NCI-H345 treated with DMSO at 0.1 percent for 48 hours (cell line): Measurements from ENCODE around the gene WDR90.

Experiments used
- DNase-seq: peaks from one replicate; lab custom pipeline; 2025; ENCODE audit not compliant: unreplicated experiment; lab: John Stamatoyannopoulos, UW

WDR90 gene

GRCh38 chr16:674214-674881 lies 25.2 kb downstream of the WDR90 start:
- DNase-seq: no peak

DNA sequence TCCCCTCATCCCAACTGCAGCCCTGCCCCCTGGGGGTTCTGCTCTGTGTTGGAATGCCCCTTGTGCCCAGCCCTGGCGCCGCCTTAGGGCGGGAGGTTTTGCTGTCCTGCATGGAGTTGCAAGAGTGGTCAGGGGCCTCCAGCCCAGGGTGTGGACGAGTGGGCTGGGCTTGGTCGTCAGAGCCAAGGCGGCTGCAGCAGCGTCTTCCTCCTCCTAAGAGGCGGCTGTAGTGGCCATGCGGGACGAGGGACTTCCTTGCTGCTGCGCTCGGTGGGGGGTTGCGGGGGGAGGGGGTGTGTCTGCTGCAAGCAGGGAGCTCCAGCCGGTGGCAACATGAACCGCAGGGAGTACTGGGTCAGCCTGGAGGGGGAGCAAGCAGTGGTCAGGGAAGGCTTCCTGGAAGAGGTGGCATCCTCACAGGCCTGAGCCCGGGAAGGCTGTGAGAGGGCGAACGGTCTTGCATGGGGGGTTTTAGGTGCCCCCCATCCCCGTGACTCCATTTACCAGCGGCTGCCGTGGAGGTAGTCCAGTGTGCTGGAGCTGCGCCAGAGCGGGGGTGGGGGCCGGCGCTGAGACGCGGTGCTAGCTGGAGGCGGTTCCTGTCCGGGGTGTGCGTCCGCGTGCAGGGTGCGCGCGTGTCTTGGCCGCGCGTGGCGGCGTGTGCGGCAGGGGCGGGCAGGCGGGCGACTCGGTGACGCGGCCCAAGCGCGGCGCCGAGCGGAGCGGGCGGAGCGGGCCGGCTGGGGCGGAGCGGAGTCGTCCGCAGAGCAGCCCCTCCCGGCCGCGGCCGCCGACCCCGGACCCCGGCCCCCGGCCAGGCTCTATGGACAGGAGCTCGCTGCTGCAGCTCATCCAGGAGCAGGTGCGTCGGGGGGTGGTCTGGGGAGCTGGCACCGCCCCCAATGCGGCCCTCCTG lies 26.1 kb downstream of the WDR90 start, which contains the start of gene RHBDL1:
Gene RHBDL1, plus strand, starts transcription at position 704 of the 916 bp plus-strand sequence. Its CDS starts 120 bp downstream, at position 824.
- DNase-seq: no peak

DNA sequence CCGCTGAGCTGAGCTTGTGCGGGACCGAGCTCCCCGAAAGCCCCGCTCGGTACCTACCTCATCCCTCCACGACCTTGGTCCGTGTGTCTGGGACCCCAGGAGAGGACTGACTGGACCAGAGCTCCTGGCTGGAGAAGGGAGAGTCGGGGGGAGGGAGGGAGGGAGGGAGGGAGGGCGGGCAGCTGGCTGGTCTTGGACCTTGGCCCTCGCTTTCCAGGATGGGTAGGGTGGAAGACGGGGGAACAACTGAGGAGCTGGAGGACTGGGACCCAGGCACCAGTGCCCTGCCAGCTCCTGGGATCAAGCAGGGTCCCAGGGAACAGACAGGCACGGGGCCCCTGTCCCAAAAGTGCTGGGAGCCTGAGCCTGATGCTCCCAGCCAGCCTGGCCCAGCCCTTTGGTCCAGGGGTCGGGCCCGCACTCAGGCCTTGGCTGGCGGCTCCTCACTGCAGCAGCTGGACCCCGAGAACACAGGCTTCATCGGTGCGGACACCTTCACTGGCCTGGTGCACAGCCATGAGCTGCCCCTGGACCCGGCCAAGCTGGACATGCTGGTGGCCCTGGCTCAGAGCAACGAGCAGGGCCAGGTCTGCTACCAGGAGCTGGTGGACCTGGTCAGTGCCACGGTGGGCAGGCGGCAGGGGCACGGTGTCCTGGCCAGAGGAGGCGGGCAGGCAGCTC lies 26.9 kb downstream of the WDR90 start:
- no peak for DNase-seq

- no peak for DNase-seq
Measured at GRCh38 chr16:676565-676902, 27.4 kb downstream of the WDR90 start.

DNA sequence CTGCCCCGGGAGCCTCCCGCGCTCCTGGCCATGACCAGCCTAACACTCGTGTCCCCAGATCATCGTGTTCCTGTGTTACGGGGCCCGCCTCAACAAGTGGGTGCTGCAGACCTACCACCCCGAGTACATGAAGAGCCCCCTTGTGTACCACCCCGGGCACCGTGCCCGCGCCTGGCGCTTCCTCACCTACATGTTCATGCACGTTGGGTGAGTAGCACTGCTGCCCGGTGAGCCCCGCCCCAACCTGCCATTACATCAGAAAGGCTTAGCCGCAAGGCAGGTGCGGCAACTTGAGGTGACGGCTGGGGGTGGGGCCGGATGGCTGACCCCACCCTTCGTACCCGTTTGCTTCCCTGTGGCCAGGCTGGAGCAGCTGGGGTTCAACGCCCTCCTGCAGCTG lies 27.7 kb downstream of the WDR90 start:
- peak; percentile 84 for DNase-seq

GRCh38 chr16:677316-678190 lies 28.4 kb downstream of the WDR90 start:
- DNase-seq: peak; percentile 61

DNA sequence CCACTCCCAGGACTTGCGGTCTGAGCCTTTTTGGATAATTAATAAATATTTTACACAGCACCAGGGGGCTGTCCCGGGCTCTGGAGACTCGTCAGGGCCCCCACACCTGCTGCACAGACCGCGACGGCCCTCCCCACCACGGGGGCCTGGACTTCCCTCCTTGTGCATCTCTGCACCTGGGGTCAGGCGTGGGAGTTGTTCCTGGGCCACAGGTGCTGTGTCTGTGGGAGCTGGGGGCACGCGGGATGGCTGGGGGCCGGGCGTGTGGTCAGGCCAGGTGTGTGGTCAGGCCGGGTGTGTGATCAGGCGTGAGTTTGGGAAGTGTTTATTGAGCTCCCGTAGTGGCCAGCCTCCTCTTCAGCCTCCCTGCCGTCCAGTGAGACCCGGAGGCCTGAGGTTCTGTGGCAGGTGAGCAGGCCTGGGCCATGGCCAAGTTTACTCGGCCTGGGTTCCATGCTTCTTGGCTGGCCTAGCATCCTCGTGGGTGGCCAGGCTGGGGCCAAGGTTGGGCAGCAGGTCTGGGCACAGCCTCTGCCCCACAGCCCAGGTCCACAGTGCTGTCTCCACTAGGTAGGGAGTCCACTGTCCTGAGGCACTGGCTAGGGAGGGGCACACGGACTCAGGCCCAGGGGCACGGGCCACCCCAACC lies 29.2 kb downstream of the WDR90 start:
- DNase-seq: no peak

- DNase-seq: peak; percentile 59
Measured at GRCh38 chr16:678858-679813, 30.0 kb downstream of the WDR90 start.

GRCh38 chr16:679814-680624 lies 30.9 kb downstream of the WDR90 start, which contains the start of gene STUB1:
Gene STUB1 (plus strand): TSS chr16:680410. CDS start chr16:680526, 116 bp downstream.
- peak; percentile 86 for DNase-seq

- no peak for DNase-seq
Measured at GRCh38 chr16:680625-680945, 31.4 kb downstream of the WDR90 start.

- DNase-seq: no peak
Measured at GRCh38 chr16:680967-681745, 32.0 kb downstream of the WDR90 start.

DNA sequence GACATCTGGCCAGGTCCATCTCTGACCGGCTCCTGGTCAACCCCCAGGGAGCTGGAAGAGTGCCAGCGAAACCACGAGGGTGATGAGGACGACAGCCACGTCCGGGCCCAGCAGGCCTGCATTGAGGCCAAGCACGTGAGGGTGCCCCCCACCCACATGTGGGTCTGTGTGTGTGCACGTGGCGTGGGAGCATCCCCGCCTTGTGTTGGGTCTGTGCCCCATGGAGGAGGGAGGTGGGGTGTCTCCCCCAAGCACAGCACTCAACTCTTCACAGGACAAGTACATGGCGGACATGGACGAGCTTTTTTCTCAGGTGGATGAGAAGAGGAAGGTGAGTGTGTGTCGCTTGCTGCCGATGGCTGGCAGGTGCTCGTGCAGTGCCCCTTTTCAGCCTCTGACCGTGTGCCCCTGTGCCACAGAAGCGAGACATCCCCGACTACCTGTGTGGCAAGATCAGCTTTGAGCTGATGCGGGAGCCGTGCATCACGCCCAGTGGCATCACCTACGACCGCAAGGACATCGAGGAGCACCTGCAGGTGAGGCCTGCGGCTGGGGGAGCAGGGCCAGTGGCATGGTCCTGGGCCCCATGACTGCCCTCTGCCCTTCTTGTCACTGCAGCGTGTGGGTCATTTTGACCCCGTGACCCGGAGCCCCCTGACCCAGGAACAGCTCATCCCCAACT lies 32.7 kb downstream of the WDR90 start:
- no peak for DNase-seq

GRCh38 chr16:682493-683395 lies 33.6 kb downstream of the WDR90 start:
- no peak for DNase-seq

GRCh38 chr16:683396-684070 lies 34.4 kb downstream of the WDR90 start:
- no peak for DNase-seq

DNA sequence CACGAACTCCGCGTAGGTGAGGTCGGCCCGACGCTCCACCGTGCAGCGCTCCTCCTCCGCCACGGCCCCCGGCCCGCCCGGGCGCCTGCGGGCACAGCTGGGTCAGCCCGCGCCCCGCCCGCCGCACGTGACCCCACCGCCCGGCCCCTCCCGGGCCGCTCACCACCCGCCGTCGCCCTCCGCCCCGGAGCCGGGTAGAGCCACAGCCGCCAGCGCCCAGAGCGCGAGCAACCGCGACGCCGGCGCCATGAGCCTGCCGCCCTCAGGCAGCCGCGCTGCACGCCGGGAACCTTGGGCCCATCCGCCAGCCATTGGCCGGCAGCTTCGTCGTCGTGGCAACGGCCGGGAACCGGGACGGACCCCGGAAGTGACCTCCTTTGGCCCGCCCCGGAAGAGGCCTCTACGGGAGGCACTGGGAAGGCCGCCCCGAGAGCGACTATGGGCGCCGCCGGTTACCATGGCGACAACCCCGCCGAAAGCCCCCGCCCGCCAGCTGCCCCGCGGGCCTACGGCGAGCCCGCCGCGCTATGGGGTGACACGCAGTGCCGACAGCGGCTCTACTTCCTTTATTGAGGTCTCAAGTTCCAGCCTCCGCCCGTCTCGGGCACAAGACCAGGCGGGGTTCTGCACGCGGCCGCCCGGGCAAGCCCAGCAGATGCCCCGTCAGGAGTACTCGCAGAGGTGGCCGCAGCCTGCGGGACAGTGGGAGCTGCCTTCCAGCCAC lies 35.1 kb downstream of the WDR90 start, which contains the start of gene JMJD8:
Gene JMJD8, minus strand, starts transcription at position 264 of the 724 bp plus-strand sequence. Its CDS starts 15 bp downstream, at position 249.
- peak; percentile 92 for DNase-seq
